SH-SY5Y (cell line): ENCODE data around the gene SLC13A1.

Experiments
- GATA2 ChIP-seq: IDR thresholded peaks from 2 replicates; pipeline ENCODE4 v1.6.1; 2011; ENCODE audit warnings: mild to moderate bottlenecking, low read depth, low read length
- GATA3 ChIP-seq: IDR thresholded peaks from 2 replicates; pipeline ENCODE4 v1.6.1; 2011; ENCODE audit warnings: low read depth, mild to moderate bottlenecking, low read length, moderate library complexity

The SLC13A1 gene

DNA sequence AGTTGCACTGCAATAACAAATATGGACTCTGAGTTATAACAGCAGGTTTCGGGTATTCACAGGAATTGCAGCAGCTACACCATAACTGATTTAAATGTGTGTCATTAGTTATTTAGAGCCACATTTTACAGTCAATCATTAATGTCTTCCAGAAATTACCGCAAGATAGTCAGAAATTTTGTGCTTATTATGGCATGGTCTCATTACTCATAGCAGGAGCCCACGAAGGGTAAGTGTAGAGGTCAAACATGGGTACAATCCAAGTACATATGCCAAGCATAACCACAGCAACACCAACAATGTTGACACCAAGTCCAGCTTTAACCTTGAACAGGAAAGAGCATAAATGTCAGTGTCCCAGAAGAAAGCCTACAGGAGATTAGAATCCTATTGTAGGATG lies 84.4 kb downstream of the SLC13A1 start:
- TF ChIP-seq GATA2 (no peak), GATA3 (no peak)

DNA sequence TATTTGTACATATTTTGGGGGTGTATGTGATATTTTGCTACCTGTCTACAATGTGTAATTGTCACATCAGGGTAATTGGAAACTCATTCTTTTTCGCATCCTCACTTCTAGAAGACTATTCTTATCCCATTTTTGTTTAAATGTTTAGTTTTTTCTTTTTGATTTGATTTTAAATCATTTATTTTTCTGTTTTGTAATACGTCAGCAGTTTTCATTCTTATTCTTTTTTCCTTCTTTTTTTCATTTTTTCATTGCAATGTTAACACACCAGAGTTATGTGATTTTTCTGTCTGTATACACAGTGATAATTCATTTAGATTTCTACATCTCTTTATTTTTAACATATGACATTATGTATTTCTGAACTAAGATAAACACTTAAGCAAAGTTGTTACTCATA lies 85.5 kb downstream of the SLC13A1 start:
- TF ChIP-seq GATA2 (no peak), GATA3 (no peak)

DNA sequence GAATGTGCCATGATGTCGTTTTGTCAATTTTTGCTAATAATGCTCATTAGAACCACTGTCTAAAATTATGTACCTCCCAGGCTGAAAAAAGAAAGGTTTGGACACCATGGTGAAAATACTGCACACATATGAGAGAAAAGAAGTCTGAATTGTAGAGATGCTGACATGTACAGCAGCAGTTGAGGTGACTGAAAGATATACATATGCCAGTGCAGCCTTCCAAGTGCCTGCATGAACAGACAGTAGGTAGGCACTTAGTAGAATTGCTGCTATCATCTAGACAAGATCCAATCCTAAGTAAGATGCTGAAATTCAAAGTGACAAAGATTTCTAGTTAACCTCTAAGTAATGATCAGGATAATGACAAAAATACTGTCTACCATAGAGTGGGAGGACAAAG lies 86.9 kb downstream of the SLC13A1 start:
- no peak for TF ChIP-seq GATA3
- TF ChIP-seq GATA2, result no peak

DNA sequence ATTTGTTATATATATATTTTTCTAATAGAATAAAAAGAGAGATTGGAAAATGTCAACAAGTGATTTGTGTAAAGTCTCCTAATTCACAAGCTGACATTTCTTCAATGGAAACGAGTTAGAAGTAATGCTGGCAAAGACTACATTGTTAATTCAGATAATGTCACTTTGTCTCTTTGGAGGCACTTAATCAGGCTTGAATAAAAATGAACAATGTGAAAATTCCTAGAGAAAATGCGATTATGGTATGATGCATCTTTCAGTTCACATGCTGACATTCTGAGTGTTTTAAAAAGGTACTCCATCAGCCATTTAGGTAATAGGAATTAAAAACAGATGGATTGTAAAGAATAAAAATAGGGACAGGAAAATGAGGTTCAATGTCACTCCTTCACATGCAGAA lies 100.1 kb downstream of the SLC13A1 start:
- TF ChIP-seq GATA3, result no peak
- TF ChIP-seq GATA2, result no peak

DNA sequence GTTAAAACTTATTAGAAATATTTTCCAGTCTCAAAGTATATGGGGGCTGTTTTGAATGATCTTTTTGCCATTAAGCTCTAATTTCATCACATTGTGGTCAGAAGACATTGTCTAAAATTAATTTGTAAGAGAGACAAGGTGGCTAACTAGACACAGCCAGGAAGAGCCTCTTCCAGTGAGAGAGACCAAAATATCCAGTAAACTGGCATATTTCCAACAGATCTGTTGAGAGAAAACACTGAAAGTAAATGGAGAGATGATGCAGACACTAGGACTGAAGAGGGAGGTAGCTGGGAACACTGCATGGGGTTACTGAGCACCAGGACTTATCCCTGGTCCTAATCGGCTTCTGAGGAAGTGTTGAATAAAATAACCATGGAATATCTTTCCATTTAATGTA lies 102.8 kb downstream of the SLC13A1 start:
- TF ChIP-seq GATA3 (no peak), GATA2 (no peak)

DNA sequence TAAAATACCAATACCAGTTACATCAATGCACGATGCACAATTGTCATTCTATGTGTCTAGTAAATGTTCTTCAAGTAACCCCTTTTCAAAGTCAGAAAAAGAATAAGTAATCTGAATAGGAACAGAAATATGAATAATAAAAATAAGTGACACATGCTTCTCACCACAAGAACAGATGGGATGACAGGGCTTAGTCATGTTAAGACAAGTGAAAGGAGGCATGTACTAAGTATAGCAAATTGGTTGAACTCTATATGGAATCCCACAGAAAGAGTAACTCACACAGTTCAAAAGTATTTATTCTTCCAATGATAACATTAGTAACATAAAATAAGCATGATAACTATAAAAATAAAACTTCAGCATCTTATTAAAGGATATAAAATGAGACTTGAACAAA lies 103.3 kb downstream of the SLC13A1 start:
- TF ChIP-seq GATA3 (no peak), GATA2 (no peak)

DNA sequence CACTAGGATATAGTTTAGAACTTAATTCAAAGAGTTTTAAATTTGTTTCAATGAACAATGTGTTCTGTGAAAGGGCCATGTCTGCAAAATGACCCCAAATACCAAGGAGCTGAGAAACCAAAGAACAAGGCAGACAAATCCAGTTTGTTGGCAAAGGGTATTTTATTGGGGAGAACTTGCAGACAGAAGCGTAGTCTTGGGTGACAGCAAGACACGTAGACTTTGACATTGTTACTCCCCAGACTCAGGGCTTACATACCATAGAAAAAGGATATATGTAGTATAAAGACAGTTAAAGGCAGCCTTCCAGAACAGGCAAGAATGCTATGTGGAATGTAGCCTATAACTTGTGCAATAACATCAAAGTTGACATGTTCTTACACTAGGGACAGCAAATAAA lies 109.3 kb downstream of the SLC13A1 start:
- TF ChIP-seq GATA3 (no peak), GATA2 (no peak)

DNA sequence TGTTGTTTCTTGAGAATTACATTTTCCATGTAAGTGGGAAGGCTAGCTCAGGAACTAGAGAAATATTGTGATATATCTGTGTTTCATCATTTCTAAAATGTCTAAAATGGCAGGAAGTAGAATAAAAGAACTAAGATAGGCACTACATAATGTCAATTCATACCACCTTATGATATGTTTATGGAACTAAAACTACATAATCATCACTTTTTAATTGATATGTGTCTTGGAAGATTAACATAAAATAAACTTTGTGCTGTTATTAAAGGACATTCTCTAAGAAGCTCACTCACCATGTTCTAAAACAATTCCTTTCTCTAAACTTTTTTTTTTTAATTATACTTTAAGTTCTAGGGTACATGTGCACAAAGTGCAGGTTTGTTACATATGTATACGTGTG lies 120.7 kb downstream of the SLC13A1 start:
- TF ChIP-seq GATA3 (no peak), GATA2 (no peak)

DNA sequence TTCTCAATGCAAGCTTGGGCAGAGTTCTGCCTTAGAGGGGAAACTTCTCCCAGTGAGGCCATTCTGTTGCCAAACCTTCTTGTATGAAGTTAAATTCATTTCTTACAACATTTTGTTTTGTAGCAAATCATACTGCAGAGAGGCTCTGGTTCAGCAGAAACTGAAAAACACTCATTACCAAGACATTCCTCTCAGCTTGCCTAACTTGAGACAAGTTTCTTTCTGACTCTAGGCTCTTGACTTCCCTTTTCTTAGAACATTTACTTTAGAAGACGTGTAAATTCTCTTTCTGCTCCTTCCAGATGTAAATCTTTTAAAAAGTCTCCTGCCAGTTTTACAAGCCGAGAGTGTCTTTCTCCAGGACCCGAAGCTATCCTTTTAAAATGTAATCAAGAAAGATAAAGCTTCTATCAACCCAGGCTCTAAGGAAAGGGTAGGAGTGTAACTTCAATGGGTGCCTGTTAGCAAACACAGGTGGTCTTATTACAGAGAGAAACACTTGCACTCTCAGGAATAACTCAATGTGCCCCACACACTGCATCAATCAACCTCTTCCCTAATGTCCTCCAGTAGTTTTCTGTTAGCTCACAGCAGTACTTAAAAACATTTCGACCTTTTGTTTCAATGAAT lies 123.8 kb downstream of the SLC13A1 start:
- TF ChIP-seq GATA2 (no peak), GATA3 (no peak)

DNA sequence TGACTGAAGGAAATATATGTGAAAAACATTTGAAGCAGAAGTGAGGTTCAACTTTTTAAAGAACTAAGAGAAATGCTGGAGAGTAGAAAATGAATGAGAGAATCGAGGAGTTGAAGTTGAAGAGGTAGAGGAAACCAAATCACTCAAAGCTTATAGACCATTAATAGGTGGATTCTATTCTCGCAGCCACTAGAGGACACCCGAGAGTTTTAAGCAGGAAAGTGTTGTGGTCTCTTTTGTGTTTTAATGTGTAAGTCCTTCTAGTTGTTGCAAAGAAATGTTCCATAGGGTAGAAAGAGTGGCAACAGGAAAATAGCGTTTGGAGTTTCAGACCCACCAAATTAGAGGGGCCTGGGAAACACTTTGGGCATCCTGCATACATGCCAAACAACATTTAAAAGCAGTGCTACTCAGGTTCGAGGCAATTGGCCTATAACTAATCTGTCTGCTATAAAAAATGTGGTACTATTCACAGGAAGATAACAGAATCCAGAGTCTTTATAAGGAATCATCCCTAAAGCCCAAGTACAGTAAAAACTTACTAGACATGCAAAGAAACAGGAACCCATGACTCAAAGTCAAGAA lies 129.0 kb downstream of the SLC13A1 start:
- no peak for TF ChIP-seq GATA2
- TF ChIP-seq GATA3, result no peak

DNA sequence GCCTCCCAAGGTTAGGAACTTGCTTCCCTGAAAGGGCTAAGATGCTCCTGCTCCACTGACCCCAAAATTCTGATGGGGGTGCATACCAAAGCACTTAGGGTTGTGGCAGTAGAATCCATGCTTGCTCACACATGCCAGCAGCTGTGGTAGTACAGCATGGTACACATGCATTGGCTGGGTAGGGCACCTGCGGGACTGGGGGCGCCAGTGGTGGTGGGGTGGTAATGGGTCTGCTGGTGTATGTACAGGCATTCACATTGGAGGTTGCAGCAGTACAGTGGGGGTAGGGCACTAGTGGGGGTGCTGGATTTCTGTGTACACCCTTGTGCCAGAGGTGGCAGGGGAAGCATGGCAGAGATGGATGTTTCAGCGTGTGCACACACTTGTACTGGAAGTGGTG lies 132.0 kb downstream of the SLC13A1 start:
- TF ChIP-seq GATA3 (no peak), GATA2 (no peak)
